Neural cell (in vitro differentiated cells): Measurements from ENCODE around the gene TMEM258. TPM values are rescaled to one million over a fixed set of nuclear protein-coding genes. Genes with fewer than 3 reads are reported as not detected.

ENCODE experiments used
- H2AFZ ChIP-seq: fragments of 200-600, 300-800 bp; sonication (generic), shearing (Covaris generic); 2 replicates; pipeline ENCODE4 v1.6.0; 2014; ENCODE audit warnings: low read depth, mild to moderate bottlenecking, antibody characterized with exemption, low read length, moderate library complexity
- H3F3A ChIP-seq: fragments of 200-600 bp; shearing (Covaris generic); 2 replicates; pipeline ENCODE4 v1.6.1; 2016; ENCODE audit warnings: mild to moderate bottlenecking, moderate library complexity, mixed read lengths, antibody characterized with exemption, low read length; ENCODE audit not compliant: insufficient read depth, poor library complexity, severe bottlenecking
- H3K27ac ChIP-seq: fragments of 200-600, 300-800 bp; sonication (generic), shearing (Covaris generic); 2 replicates; pipeline ENCODE4 v1.5.1; 2014; ENCODE audit warnings: mild to moderate bottlenecking, low read length, moderate library complexity
- H3K27me3 ChIP-seq: fragments of 300-800, 200-600 bp; sonication (generic), shearing (Covaris generic); 2 replicates; pipeline ENCODE4 v1.6.0; 2014; ENCODE audit warnings: mild to moderate bottlenecking, low read depth, low read length, moderate library complexity; ENCODE audit not compliant: insufficient read depth
- H3K36me3 ChIP-seq: fragments of 300-800, 200-600 bp; sonication (generic), shearing (Covaris generic); 2 replicates; pipeline ENCODE4 v1.5.1; 2014; ENCODE audit warnings: mild to moderate bottlenecking, antibody characterized with exemption, low read length, moderate library complexity; ENCODE audit not compliant: insufficient read depth
- H3K4me2 ChIP-seq: fragments of 300-800, 200-600 bp; sonication (generic), shearing (Covaris generic); 2 replicates; pipeline ENCODE4 v1.6.0; 2014; ENCODE audit warnings: mild to moderate bottlenecking, low read length
- H3K4me3 ChIP-seq: fragments of 300-800, 200-600 bp; sonication (generic), shearing (Covaris generic); 2 replicates; pipeline ENCODE4 v1.5.1; 2014; ENCODE audit warnings: mild to moderate bottlenecking, low read length, moderate library complexity
- H3K79me2 ChIP-seq: fragments of 200-600 bp; shearing (Covaris generic); replicated peaks from 2 replicates; pipeline ENCODE4 v1.6.0; 2014; ENCODE audit warnings: mild to moderate bottlenecking, low read length, moderate library complexity; ENCODE audit not compliant: insufficient read depth
- H3K9ac ChIP-seq: fragments of 300-800, 200-600 bp; sonication (generic), shearing (Covaris generic); 2 replicates; pipeline ENCODE4 v1.6.1; 2016; ENCODE audit warnings: mild to moderate bottlenecking, low read length, mixed read lengths
- H3K9me2 ChIP-seq: fragments of 200-600 bp; shearing (Covaris generic); 2 replicates; pipeline ENCODE4 v1.6.1; 2016; ENCODE audit warnings: mild to moderate bottlenecking, low read length, mixed read lengths; ENCODE audit not compliant: insufficient read depth
- H3K9me3 ChIP-seq: fragments of 200-600, 300-800 bp; sonication (generic), shearing (Covaris generic); 2 replicates; pipeline ENCODE4 v1.6.1; 2016; ENCODE audit warnings: mild to moderate bottlenecking, mixed run types, low read length, moderate library complexity, mixed read lengths
- H4K20me1 ChIP-seq: fragments of 200-600 bp; shearing (Covaris generic); 2 replicates; pipeline ENCODE4 v1.6.1; 2016; ENCODE audit warnings: mild to moderate bottlenecking, mixed run types; ENCODE audit not compliant: insufficient read depth
- EP300 ChIP-seq: fragments of 450-650 bp; conservative IDR thresholded peaks from 2 replicates; pipeline ENCODE4 v1.6.1; 2014; ENCODE audit warnings: antibody characterized with exemption, mild to moderate bottlenecking, moderate library complexity; ENCODE audit not compliant: poor library complexity, severe bottlenecking
- EZH2 ChIP-seq: fragments of 200-600, 300-800 bp; shearing (Covaris generic), sonication (generic); IDR thresholded peaks from 2 replicates; pipeline ENCODE4 v1.6.1; 2014; ENCODE audit warnings: antibody characterized with exemption, low read length, borderline replicate concordance, mild to moderate bottlenecking; ENCODE audit not compliant: insufficient read depth, poor library complexity, severe bottlenecking
- MXI1 ChIP-seq: fragments of 450-650 bp; conservative IDR thresholded peaks from 2 replicates; pipeline ENCODE4 v1.6.1; 2014; ENCODE audit warnings: antibody characterized with exemption, mild to moderate bottlenecking; ENCODE audit not compliant: poor library complexity, severe bottlenecking
- RAD21 ChIP-seq: fragments of 450-650 bp; conservative IDR thresholded peaks from 2 replicates; pipeline ENCODE4 v1.6.1; 2014; ENCODE audit warnings: antibody characterized with exemption, mild to moderate bottlenecking, moderate library complexity
- SMC3 ChIP-seq: fragments of 450-650 bp; conservative IDR thresholded peaks from 2 replicates; pipeline ENCODE4 v1.6.1; 2014; ENCODE audit warnings: antibody characterized with exemption, mild to moderate bottlenecking, moderate library complexity; ENCODE audit not compliant: poor library complexity
- TAF1 ChIP-seq: IDR thresholded peaks from 2 replicates; pipeline ENCODE4 v1.6.1; 2012; ENCODE audit warnings: low read depth
- polyA plus RNA-seq: library from polyadenylated mRNA; depleted of rRNA; stranded (reverse); fragments of >200 nt; gene quantifications from 2 replicates; pipeline ENCODE4 v1.2.3, GENCODE V29; 2014
- TF ChIP-seq, protein P1 (sequence below): IDR thresholded peaks from 2 replicates; pipeline ENCODE4 v1.6.1; 2012; ENCODE audit warnings: borderline replicate concordance
- TF ChIP-seq, protein P2 (sequence below): fragments of 450-650 bp; IDR thresholded peaks from 2 replicates; pipeline ENCODE4 v1.5.1; 2014; ENCODE audit warnings: antibody characterized with exemption, mild to moderate bottlenecking, moderate library complexity; ENCODE audit not compliant: poor library complexity, severe bottlenecking

Gene TMEM258
- polyA plus RNA-seq, 1 donor from 2014 or later = 134 TPM

DNA sequence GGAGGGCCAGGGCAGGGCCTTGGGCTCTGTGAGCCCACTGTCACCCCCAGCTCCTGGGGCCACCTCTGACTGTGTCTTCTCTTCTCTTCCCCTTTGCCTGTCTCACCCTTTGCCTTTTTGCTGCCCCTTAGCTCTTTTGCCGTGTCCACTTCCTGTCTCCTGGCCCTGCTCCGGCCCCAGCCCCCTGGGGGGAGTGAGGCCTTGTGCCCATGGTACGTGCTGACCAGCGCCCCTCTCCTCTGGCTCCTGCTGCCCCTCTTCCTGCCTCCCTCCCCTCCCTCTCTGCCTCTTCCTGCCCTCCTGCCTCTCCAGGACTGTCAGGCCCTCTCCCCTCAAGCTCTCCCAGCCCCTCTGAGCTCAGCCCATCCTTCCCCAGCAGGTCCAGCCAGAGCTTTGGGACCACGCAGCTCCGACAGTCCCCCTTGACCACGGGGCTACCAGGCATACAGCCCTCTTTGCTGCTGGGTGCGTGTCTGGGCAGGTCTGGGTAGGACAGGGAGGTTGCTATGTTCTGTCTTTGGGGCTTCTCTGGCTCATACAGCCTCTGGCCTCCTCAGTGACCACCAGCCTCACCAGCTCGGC is 11.7 kb downstream of the TMEM258 start:
- Histone ChIP-seq H3K4me2 (no peak overlapping the region), H3K4me3 (no peak overlapping the region), H3K27me3 (no peaks in the 10 kb centered on the region), H3K36me3 (no peaks in the 10 kb centered on the region), H3K9ac (no peak overlapping the region), H3F3A (no peaks in the 10 kb centered on the region), H3K9me3 (no peaks in the 10 kb centered on the region), H3K9me2 (no peaks in the 10 kb centered on the region), H4K20me1 (no peaks in the 10 kb centered on the region), H2AFZ (no peak overlapping the region), H3K27ac (no peak overlapping the region), H3K79me2 (no peaks in the 10 kb centered on the region)
- TF ChIP-seq, protein P1, sequence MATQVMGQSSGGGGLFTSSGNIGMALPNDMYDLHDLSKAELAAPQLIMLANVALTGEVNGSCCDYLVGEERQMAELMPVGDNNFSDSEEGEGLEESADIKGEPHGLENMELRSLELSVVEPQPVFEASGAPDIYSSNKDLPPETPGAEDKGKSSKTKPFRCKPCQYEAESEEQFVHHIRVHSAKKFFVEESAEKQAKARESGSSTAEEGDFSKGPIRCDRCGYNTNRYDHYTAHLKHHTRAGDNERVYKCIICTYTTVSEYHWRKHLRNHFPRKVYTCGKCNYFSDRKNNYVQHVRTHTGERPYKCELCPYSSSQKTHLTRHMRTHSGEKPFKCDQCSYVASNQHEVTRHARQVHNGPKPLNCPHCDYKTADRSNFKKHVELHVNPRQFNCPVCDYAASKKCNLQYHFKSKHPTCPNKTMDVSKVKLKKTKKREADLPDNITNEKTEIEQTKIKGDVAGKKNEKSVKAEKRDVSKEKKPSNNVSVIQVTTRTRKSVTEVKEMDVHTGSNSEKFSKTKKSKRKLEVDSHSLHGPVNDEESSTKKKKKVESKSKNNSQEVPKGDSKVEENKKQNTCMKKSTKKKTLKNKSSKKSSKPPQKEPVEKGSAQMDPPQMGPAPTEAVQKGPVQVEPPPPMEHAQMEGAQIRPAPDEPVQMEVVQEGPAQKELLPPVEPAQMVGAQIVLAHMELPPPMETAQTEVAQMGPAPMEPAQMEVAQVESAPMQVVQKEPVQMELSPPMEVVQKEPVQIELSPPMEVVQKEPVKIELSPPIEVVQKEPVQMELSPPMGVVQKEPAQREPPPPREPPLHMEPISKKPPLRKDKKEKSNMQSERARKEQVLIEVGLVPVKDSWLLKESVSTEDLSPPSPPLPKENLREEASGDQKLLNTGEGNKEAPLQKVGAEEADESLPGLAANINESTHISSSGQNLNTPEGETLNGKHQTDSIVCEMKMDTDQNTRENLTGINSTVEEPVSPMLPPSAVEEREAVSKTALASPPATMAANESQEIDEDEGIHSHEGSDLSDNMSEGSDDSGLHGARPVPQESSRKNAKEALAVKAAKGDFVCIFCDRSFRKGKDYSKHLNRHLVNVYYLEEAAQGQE = no peak
- no peak for TF ChIP-seq MXI1
- no peak for TF ChIP-seq EZH2
- TF ChIP-seq, protein P2, sequence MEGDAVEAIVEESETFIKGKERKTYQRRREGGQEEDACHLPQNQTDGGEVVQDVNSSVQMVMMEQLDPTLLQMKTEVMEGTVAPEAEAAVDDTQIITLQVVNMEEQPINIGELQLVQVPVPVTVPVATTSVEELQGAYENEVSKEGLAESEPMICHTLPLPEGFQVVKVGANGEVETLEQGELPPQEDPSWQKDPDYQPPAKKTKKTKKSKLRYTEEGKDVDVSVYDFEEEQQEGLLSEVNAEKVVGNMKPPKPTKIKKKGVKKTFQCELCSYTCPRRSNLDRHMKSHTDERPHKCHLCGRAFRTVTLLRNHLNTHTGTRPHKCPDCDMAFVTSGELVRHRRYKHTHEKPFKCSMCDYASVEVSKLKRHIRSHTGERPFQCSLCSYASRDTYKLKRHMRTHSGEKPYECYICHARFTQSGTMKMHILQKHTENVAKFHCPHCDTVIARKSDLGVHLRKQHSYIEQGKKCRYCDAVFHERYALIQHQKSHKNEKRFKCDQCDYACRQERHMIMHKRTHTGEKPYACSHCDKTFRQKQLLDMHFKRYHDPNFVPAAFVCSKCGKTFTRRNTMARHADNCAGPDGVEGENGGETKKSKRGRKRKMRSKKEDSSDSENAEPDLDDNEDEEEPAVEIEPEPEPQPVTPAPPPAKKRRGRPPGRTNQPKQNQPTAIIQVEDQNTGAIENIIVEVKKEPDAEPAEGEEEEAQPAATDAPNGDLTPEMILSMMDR = no peak
- no peak for TF ChIP-seq EP300
- TF ChIP-seq TAF1 = no peak

DNA sequence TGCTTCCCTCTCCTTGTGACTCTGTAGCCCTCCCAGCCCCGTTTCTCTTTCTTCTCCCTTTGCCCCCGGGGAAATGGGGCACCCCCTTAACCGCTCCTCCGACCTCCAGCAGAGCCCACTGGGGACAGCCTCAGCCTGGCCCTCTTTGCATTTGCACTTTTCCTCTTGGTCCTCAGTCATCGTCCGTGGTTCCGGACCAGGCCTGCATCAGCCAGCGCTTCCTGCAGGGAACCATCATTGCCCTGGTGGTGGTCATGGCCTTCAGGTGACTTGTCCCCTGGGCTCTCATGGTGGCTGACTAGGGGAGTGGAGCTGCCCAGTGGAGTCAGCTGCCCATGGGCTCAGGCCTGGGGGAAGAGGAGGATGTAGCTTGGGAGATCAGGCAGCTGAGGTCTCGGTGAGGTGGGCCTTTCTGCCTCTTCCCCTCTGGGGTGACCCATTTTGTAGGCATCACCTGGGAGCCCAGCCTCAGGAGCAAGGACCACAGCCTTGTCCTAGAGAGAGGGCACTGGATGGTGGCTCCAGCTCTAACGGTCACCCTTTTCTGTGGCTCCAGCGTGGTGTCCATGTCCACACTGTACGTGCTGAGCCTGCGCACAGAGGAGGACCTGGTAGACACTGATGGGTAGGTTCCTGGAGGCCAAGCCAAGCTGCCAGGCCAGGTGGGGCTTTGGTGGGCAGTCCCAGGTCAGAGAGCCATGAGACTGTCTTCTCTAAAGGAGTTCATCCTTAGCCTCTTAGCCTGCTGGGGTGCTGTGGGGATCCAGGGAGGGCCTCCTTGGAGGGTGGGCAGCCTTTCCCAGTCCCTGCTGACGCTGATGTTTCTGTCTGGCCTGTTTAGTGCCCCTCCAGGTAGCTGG is 12.5 kb downstream of the TMEM258 start:
- H3K27ac ChIP-seq = no peak overlapping the region
- no peaks in the 10 kb centered on the region for H4K20me1 ChIP-seq
- no peak overlapping the region for H3K4me3 ChIP-seq
- H3K79me2 ChIP-seq = no peaks in the 10 kb centered on the region
- no peak overlapping the region for H3K4me2 ChIP-seq
- no peaks in the 10 kb centered on the region for H3K9me3 ChIP-seq
- H3K9me2 ChIP-seq = no peaks in the 10 kb centered on the region
- no peaks in the 10 kb centered on the region for H3F3A ChIP-seq
- H2AFZ ChIP-seq = no peak overlapping the region
- no peaks in the 10 kb centered on the region for H3K36me3 ChIP-seq
- TF ChIP-seq, protein P1 = no peak
- no peak for TF ChIP-seq RAD21
- no peak for TF ChIP-seq SMC3
- H3K9ac ChIP-seq = no peak overlapping the region
- no peaks in the 10 kb centered on the region for H3K27me3 ChIP-seq
